Subcutaneous abdominal adipose tissue (tissue), 5 donors: ENCODE measurements around the gene KRT8.

Source experiments
- H3K27ac ChIP-seq: one replicate; pipeline ENCODE4 v1.7.0; 2013; ENCODE audit warnings: low read depth, mild to moderate bottlenecking, inconsistent platforms, low read length, moderate library complexity
- H3K27me3 ChIP-seq, 5 donors: one replicate each; pipeline ENCODE4 v1.7.0; 2013; ENCODE audit warnings: low read length in 5 of 5, inconsistent platforms in 1 of 5; ENCODE audit not compliant: control insufficient read depth in 5 of 5, insufficient read depth in 4 of 5
- H3K36me3 ChIP-seq, 5 donors: one replicate each; pipeline ENCODE4 v1.7.0; 2013; ENCODE audit warnings: low read length in 5 of 5; ENCODE audit not compliant: control insufficient read depth in 5 of 5, insufficient read depth in 5 of 5
- H3K4me1 ChIP-seq, 5 donors: one replicate each; pipeline ENCODE4 v1.7.0; 2013; ENCODE audit warnings: low read length in 5 of 5, mild to moderate bottlenecking in 3 of 5, moderate library complexity in 1 of 5; ENCODE audit not compliant: control insufficient read depth in 5 of 5, insufficient read depth in 5 of 5
- H3K4me3 ChIP-seq, 5 donors: one replicate each; pipeline ENCODE4 v1.7.0; 2013; ENCODE audit warnings: low read length in 5 of 5, low read depth in 1 of 5
- H3K9ac ChIP-seq, 5 donors: one replicate each; pipeline ENCODE4 v1.7.0; 2013; ENCODE audit warnings: low read length in 5 of 5, mild to moderate bottlenecking in 4 of 5, moderate library complexity in 3 of 5
- H3K9me3 ChIP-seq, 5 donors: one replicate each; pipeline ENCODE4 v1.7.0; 2013; ENCODE audit warnings: low read length in 5 of 5; ENCODE audit not compliant: control insufficient read depth in 5 of 5
- donor health status: healthy.
- donor health status: healthy.
- donor health status: healthy.
- donor health status: healthy.
- donor health status: healthy.

Gene KRT8

DNA sequence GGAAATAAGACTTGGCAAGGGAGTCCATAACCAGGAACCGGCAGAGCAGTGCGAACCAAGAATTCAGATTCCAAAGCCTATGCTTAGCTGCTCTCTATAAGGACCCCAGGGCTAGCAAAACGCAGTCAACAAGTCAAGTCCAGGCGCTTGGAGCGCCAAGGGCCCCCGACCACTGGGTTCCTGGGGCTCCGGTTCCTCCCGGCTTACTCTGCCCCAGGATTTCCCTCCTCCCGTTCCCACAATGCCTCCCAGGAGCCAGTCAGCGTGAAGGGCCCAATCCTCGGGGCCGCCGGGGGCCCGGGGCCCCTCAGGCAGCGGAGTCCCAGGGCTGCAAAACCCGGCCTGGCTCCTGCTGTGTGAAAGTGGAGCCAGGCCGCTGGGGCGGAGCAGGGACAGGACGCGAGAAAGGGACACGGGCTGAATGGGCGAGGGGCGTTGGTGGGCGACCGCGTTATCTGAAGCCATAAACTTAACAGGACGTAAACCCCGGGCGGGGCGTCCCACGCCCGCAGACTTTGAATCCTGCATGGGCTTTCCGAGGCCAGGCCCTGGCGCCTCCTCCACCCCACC lies 1.5 kb downstream of the KRT8 start:
- peak overlapping the region in 3 of 5 donors; percentile 48 to 76 (median 70) for H3K9ac ChIP-seq
- H3K4me3 ChIP-seq, result peak overlapping the region; percentile 45 to 63 (median 55)
- H3K27ac ChIP-seq, result no peak overlapping the region

GRCh38 chr12:52901715-52902541 lies 2.9 kb downstream of the KRT8 start:
- H3K4me1 ChIP-seq, result peaks cover 0 to 19% (median 10%) of the 10 kb centered on the region in 5 donors
- no peaks in the 10 kb centered on the region for H3K9me3 ChIP-seq
- no peaks in the 10 kb centered on the region for H3K27me3 ChIP-seq
- no peak overlapping the region for H3K4me3 ChIP-seq
- H3K9ac ChIP-seq, result no peak overlapping the region
- H3K36me3 ChIP-seq, result no peaks in the 10 kb centered on the region
- H3K27ac ChIP-seq, result no peak overlapping the region

More for the DNA sequence above, 1.5 kb downstream of the KRT8 start:
- H3K36me3 ChIP-seq, result no peaks in the 10 kb centered on the region
- no peaks in the 10 kb centered on the region for H3K9me3 ChIP-seq
- H3K27me3 ChIP-seq, result no peaks in the 10 kb centered on the region
- H3K4me1 ChIP-seq, result peaks cover 0 to 34% (median 22%) of the 10 kb centered on the region in 5 donors

DNA sequence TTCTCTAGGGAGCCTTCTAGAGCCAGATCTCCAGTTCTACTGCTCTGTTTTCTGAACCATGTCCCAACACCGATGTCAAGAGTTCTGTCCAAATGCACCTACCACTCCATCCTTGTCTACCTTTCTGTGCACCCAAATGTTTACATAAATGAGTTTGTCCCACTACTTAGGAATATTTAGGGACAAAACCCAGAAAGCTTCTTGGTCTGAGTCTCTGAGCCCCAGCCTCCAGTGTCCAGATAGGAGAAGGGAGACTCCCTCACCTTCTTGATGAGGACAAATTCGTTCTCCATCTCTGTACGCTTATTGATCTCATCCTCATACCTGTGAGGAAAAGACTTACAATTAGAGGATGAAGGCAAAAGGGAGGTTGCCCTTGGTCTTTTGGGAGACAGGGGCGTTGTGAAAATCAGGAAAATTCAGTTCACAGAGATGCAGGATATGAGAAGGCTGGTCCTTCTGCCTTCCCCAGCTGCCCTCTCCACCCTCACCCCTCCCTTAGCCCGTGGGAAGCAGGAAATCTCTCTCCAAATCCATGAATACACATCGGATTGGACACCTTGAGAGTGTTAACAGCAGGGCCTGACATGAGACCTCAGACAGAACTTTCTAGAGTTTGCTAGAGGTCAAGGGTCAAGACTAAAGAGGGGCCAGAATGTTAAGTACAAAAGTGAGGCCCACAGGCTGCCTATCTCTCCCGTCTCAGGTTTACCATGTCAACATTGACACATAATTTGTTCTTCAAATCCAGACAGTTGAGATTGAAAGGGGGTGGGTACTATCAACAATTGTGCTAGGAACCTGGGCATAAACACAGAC lies 3.8 kb downstream of the KRT8 start:
- H3K9me3 ChIP-seq, result no peaks in the 10 kb centered on the region
- H3K36me3 ChIP-seq, result no peaks in the 10 kb centered on the region
- no peak overlapping the region for H3K9ac ChIP-seq
- no peak overlapping the region for H3K4me3 ChIP-seq
- H3K27me3 ChIP-seq, result no peaks in the 10 kb centered on the region
- H3K27ac ChIP-seq, result no peak overlapping the region
- H3K4me1 ChIP-seq, result peaks cover 0 to 20% (median 9%) of the 10 kb centered on the region in 5 donors

DNA sequence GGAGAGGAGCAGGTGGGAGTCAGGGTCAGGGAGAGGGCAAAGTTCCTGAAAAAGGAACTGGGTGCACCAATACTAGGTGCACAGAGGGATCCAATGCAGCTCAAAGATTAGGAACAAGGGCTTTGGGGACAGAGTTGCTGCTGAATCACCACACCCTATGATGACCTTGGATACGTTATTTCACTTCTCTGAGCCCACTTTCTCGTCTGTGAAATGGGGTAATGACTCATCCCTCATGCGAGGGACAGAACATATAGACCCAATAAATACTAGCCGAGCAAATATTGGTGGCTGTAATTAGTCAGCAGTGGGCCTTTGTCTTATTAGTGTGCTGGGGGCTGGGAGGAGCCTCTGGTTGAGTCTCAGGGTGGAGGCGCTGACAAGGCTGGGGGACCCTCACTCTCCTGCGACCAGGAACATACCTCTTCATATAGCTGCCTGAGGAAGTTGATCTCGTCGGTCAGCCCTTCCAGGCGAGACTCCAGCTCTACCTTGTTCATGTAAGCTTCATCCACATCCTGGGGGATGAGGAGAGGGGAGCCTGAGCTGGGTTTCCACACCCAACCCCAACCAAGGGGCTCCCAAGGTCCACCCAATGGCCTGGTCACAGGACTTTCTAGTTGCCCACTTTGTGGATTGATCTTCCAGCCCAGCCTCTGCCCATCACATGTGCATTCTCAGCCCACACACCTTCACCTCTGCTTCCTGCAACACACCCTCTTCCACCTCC lies 4.5 kb downstream of the KRT8 start:
- Histone ChIP-seq H3K9me3 (no peaks in the 10 kb centered on the region), H3K27ac (no peak overlapping the region), H3K4me3 (no peak overlapping the region), H3K27me3 (no peaks in the 10 kb centered on the region), H3K9ac (no peak overlapping the region), H3K36me3 (no peaks in the 10 kb centered on the region), H3K4me1 (peaks cover 0 to 18% (median 9%) of the 10 kb centered on the region in 5 donors)

DNA sequence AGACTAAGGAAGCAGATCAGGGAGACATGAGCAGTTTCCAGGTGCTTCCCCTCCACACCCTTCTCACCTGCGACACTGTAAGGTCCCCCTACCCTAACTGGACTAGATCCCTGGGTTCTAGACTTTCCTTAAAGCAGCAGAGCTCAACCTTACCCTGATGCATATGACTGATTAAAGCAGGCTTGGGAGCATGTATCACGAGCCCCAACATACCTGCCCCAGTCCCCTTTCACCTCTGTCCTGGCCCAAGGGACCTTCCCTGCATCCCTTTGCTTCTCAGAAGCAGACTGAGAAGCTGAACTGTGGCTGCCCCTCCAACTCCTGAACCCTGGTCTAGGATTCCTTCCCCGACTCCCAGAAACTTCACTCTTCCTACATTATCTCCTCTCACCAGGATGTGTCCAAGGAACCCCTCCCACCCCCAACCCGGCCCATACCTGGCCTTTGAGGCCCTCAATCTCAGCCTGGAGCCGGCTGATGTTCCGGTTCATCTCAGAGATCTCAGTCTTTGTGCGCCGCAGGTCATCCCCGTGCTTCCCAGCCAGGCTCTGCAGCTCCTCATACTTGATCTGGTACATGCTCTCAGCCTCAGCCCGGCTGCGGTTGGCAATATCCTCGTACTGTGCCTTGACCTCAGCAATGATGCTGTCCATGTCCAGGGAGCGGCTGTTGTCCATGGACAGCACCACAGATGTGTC lies 5.4 kb downstream of the KRT8 start:
- Histone ChIP-seq H3K9ac (no peak overlapping the region), H3K4me3 (no peak overlapping the region), H3K27me3 (no peaks in the 10 kb centered on the region), H3K36me3 (no peaks in the 10 kb centered on the region), H3K27ac (no peak overlapping the region), H3K9me3 (no peaks in the 10 kb centered on the region), H3K4me1 (peaks cover 0 to 13% (median 9%) of the 10 kb centered on the region in 5 donors)

- H3K36me3 ChIP-seq, result no peaks in the 10 kb centered on the region
- H3K27me3 ChIP-seq, result peaks cover 0 to 7% (median 0%) of the 10 kb centered on the region in 5 donors
- H3K27ac ChIP-seq, result no peak overlapping the region
- H3K4me1 ChIP-seq, result peaks cover 0 to 2% (median 0%) of the 10 kb centered on the region in 5 donors
- H3K9me3 ChIP-seq, result peaks cover 0 to 2% (median 0%) of the 10 kb centered on the region in 5 donors
- H3K4me3 ChIP-seq, result no peak overlapping the region
- no peak overlapping the region for H3K9ac ChIP-seq
Measured at GRCh38 chr12:52896190-52897100, 8.4 kb downstream of the KRT8 start.

DNA sequence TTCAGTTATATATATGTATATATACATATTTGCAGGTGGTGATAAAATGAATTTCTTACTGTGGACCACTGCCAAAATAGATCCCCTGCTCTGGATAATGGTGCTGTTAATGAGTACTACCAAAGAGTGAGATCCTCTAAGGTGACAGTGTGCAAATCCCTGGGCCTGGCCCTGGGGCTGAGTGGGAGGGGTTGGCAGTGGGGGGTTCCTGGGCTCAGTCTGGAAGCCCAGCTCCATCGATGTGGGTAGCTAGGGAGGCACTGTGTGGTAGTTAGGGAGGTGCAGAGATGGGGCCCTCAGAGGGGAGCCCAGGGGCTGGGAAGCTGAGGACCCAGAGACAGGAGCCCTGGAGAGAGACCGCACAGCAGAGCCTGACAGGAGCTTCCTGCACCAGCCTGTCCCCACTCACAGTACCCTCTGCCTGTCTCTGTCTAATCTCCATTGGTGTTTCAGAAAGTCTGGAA lies 9.1 kb downstream of the KRT8 start:
- Histone ChIP-seq H3K9me3 (peaks cover 0 to 2% (median 0%) of the 10 kb centered on the region in 5 donors), H3K27ac (no peak overlapping the region), H3K4me3 (no peak overlapping the region), H3K9ac (no peak overlapping the region), H3K36me3 (no peaks in the 10 kb centered on the region), H3K4me1 (peaks cover 0 to 2% (median 0%) of the 10 kb centered on the region in 5 donors), H3K27me3 (peaks cover 0 to 7% (median 0%) of the 10 kb centered on the region in 5 donors)

DNA sequence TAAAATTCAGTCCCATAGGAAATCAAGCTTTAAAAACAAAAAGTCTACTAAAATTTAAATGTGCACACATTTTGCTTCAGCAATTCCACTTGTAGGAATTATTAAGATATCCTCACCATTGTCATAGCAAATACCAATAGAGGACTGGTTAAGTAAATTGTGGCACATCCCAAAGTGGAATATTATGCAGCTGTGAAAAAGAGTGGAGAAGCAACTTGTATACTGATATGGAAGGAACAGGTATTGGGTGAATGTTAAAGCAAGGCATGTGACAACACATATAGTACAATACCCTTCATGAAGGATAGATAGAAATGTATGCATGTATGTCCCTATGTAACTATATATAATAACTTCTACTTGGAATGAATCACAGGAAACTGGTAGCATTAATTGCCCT lies 11.9 kb downstream of the KRT8 start:
- H3K4me3 ChIP-seq, result no peak overlapping the region
- H3K9ac ChIP-seq, result no peak overlapping the region
- H3K9me3 ChIP-seq, result peaks cover 0 to 2% (median 0%) of the 10 kb centered on the region in 5 donors
- H3K4me1 ChIP-seq, result peaks cover 0 to 5% (median 0%) of the 10 kb centered on the region in 5 donors
- H3K27ac ChIP-seq, result no peak overlapping the region
- H3K36me3 ChIP-seq, result no peaks in the 10 kb centered on the region
- H3K27me3 ChIP-seq, result peaks cover 0 to 7% (median 0%) of the 10 kb centered on the region in 5 donors
